Left ventricle myocardium inferior (tissue), 1 donor: ENCODE measurements around the gene RNU1-4. TPM values are rescaled to one million over a fixed set of nuclear protein-coding genes. Genes with fewer than 3 reads are reported as not detected.
"Not testable (repeated sequence)": the region's sequence is repeated elsewhere in the genome, so short reads cannot be mapped to it uniquely, and the experiment has no call there.

Source experiments
- DNase-seq: peaks from one replicate; pipeline ENCODE4 v3.0.0-alpha.2; 2020
- H3K27ac ChIP-seq: fragments of 200-600 bp; replicated peaks from 2 replicates; pipeline ENCODE4 v1.8.0; 2021
- H3K27me3 ChIP-seq: fragments of 200-600 bp; 2 replicates; pipeline ENCODE4 v1.8.0; 2021; ENCODE audit warnings: low read depth
- H3K36me3 ChIP-seq: fragments of 200-600 bp; 2 replicates; pipeline ENCODE4 v1.8.0; 2021
- H3K4me1 ChIP-seq: fragments of 200-600 bp; 2 replicates; pipeline ENCODE4 v1.8.0; 2021
- H3K4me3 ChIP-seq: fragments of 200-600 bp; 2 replicates; pipeline ENCODE4 v1.8.0; 2021; ENCODE audit warnings: mild to moderate bottlenecking, moderate library complexity
- H3K9me3 ChIP-seq: fragments of 200-600 bp; replicated peaks from 2 replicates; pipeline ENCODE4 v1.8.0; 2021
- intact Hi-C: fragments of 100-400 bp; cut with micrococcal nuclease; formaldehyde crosslinking; loops from one replicate; pipeline ENCODE4 v1.11.0; 2022
- total RNA-seq: library from RNA; stranded (reverse); fragmentation: NEBNext Ultra II Directional; extraction: Animal tissue kit (Norgen Biotek cat#: 25700); gene quantifications from one replicate; pipeline ENCODE4 v1.2.1, GENCODE V29; 2021
- TF ChIP-seq, protein P1 (sequence below): fragments of 200-600 bp; IDR thresholded peaks from 2 replicates; pipeline ENCODE4 v1.8.0; 2021; ENCODE audit warnings: antibody characterized with exemption, mild to moderate bottlenecking, borderline replicate concordance
- donor health status: DM: no; HTN: yes; CAD: no; lungs with severe emphysema.

Gene RNU1-4
- total RNA-seq, 1 donor from 2014 or later: 6,072 TPM

DNA sequence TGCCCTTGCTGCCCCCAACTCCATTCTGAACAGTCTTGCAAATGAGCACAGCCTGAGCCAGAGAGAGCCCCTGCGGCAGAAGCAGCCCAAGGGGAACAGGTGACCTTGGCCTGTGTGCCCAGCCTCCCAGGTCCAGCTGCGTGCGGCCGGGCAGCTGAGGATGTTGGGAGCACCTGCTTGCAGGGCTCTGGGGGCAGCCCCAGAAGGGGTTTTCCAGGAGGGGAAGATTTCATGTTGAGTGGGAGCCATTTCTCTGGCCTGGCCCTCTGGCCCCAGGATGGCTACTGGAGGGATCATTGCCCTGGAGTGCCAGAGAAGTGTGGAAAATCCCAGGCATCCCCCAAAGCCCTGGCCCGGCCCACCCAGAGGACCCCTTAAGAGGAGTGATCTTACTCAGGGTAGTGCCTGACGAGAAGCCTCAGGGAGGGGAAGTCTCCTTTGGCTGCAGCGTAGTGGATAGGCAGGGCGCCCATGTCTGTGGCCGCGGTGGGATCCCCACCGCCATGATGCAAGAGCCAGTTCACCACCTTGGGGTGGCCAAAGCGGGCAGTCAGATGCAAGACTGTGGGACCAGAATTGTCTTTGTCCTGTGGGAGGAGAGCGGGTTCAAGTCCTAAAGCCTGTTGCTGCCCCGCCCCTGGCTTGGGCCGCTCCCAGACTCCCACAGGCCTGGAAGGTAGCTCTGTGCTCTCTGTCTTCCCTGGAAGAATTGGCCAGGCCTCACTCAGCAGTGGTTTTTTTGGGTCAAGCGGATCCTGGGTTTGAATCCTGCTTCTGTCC is 20.6 kb upstream of the RNU1-4 start:
- Histone ChIP-seq H3K4me3 (no peak overlapping the region), H3K4me1 (peaks cover 9% of the 10 kb centered on the region), H3K36me3 (no peaks in the 10 kb centered on the region), H3K9me3 (no peaks in the 10 kb centered on the region), H3K27ac (no peak overlapping the region), H3K27me3 (peaks cover 70% of the 10 kb centered on the region)
- intact Hi-C loops: no loop called here
- no peak for DNase-seq
- TF ChIP-seq, protein P1, sequence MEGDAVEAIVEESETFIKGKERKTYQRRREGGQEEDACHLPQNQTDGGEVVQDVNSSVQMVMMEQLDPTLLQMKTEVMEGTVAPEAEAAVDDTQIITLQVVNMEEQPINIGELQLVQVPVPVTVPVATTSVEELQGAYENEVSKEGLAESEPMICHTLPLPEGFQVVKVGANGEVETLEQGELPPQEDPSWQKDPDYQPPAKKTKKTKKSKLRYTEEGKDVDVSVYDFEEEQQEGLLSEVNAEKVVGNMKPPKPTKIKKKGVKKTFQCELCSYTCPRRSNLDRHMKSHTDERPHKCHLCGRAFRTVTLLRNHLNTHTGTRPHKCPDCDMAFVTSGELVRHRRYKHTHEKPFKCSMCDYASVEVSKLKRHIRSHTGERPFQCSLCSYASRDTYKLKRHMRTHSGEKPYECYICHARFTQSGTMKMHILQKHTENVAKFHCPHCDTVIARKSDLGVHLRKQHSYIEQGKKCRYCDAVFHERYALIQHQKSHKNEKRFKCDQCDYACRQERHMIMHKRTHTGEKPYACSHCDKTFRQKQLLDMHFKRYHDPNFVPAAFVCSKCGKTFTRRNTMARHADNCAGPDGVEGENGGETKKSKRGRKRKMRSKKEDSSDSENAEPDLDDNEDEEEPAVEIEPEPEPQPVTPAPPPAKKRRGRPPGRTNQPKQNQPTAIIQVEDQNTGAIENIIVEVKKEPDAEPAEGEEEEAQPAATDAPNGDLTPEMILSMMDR: no peak

DNA sequence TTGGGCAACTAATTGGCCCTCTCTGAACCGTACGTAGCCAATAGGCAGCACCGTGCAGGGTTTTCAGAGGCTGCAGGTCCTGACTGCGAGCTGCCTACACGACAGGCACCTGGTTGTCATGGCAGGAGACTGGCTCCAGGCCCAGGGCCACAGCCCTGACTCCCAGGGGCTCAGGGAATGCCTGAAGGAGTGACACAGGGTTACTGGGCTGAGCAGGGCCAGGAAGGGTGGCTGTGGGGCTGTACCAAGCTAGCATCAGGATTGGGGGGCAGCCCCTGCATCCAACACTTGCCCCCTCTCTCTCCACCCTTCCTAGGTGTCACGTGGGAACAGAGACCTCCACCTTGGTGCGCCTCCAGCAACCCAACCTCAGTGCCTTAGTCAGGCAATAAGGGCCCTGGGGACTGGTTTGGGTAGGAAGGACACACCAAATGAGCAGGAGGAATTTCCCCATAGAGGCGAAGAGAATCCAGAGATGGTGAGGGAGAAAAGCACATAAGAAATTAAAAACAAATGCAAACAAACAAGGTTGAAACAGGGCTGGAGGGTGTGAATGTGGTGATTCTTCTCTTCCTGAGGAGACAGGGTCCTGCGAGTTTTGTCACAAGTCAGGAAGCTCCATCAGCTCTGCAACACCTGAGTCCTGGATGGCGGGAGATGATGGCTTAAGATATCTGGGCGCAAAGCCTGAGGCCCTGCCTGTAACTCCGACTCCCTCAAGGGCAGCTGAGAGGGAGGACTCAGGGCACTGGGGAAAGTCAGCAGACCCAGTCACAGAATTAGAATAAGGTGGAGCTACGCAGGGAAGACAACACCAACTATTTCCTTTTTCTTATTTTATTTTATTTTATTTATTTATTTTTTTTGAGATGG is 19.7 kb upstream of the RNU1-4 start:
- TF ChIP-seq, protein P1: no peak
- H3K9me3 ChIP-seq: no peaks in the 10 kb centered on the region
- intact Hi-C loops: no loop called here
- no peak overlapping the region for H3K27ac ChIP-seq
- peaks cover 9% of the 10 kb centered on the region for H3K4me1 ChIP-seq
- DNase-seq: no peak
- H3K36me3 ChIP-seq: no peaks in the 10 kb centered on the region
- H3K4me3 ChIP-seq: no peak overlapping the region
- peaks cover 78% of the 10 kb centered on the region for H3K27me3 ChIP-seq

DNA sequence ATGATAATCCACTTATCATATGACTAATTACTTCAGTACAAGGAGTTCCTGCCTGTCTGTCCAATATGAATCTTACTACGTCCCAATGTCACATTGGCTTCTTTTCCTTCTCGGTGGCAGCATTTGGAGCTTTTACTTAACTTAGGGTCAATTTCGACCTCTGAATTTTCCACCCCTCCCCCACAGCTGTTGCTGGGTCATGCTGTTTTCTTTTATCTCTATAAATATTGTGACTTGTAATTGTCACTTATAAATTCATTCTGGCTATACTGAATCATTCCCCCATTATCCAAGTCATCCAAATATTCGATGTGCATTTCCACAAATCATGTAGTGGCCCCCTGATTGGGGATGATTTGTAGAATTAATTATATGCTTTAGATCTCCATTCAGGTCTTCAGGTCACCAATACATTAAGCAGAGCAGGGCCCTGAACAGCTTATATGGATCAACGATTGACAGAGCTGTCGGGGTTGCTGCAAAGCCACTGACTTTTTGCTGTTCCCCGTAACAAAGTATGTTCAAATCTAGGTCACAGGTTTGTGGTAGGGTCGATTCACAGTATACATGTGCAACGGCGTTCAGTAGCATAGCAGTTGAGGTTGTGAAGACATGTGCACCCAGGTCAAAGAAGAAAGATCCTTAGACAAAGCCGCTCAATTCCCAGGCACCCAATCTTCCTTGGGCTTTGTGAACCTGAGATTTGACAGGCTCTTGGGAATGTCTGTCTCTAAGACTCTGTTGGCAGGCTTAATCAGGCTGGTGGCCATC is 18.3 kb upstream of the RNU1-4 start:
- H3K4me3 ChIP-seq: no peak overlapping the region
- no peak for DNase-seq
- H3K9me3 ChIP-seq: no peaks in the 10 kb centered on the region
- H3K27me3 ChIP-seq: peaks cover 75% of the 10 kb centered on the region
- no peaks in the 10 kb centered on the region for H3K36me3 ChIP-seq
- TF ChIP-seq, protein P1: no peak
- intact Hi-C loops: no loop called here
- peaks cover 9% of the 10 kb centered on the region for H3K4me1 ChIP-seq
- no peak overlapping the region for H3K27ac ChIP-seq

GRCh38 chr1:16724718-16725438 is 15.4 kb upstream of the RNU1-4 start:
- Histone ChIP-seq H3K4me1 (no peaks in the 10 kb centered on the region), H3K4me3 (no peak overlapping the region), H3K36me3 (no peaks in the 10 kb centered on the region), H3K27ac (no peak overlapping the region), H3K9me3 (no peaks in the 10 kb centered on the region), H3K27me3 (peaks cover 63% of the 10 kb centered on the region)
- intact Hi-C loops: no loop called here
- DNase-seq: no peak
- TF ChIP-seq, protein P1: no peak

DNA sequence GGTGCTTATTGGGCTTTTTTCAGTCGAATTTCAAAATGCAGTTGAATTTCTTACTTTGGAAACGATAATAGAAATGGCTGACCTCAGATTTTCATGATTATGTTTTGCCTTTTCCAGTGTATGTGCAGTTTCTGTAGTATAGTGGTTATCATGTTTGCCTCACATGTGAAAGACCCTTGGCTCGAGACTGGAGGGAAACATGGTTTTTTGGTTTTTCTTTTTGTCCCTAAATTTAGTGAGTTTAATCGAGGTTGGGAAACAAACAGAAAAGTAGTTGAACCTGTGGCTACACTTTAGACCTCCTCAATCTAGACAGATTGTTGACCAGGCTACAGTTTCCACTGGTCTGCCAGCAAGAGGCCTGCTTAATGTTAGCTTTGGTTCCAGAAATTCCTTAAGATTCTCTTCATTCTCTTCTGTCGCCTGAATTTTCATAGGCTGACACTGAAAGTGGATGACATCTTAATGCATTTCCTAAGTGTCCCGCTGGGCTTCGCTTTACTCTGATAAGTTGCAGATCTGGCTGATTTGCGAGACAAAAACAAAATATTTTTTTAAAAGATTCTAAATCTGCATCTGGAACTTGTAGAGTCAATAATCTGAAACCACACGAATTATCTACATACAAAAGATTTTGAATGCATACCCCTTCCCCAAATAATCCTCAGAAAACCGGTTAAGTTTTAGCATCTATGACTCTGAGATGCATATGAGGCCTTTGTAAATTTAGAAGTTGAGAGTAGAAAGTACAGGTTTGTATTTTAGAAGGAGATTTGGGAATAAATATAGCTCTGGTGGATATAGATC is 14.7 kb upstream of the RNU1-4 start:
- H3K27ac ChIP-seq, H3K4me3 ChIP-seq, H3K9me3 ChIP-seq, DNase-seq, intact Hi-C loops, H3K36me3 ChIP-seq, H3K4me1 ChIP-seq: not testable (repeated sequence)
- peaks cover 55% of the 10 kb centered on the region for H3K27me3 ChIP-seq
